Measurements from ENCODE around the gene THOC6.

The THOC6 gene

GRCh38 chr16:3023669-3024478 lies at the start of gene THOC6, which contains the start of gene HCFC1R1:
TSS of gene THOC6 (plus strand) at chr16:3024035. CDS start at chr16:3024327, 292 bp downstream.
TSS of gene HCFC1R1 (minus strand) at chr16:3023942. CDS start at chr16:3023941, 1 bp downstream.
- H3K4me2 ChIP-seq = peak within 1 kb of the TSS; percentile 79
- peaks cover 11% of the 10 kb centered on the region for H3K27me3 ChIP-seq (ENCODE audit: insufficient read depth, low read depth)
- H2AFZ ChIP-seq (ENCODE audit: low read depth) = peak within 1 kb of the TSS; percentile 56
- H3K4me1 ChIP-seq (ENCODE audit: low read depth, poor library complexity, severe bottlenecking) = peaks cover 52% of the 10 kb centered on the region
- peak within 1 kb of the TSS; percentile 94 for H3K9ac ChIP-seq
- H3K79me2 ChIP-seq (ENCODE audit: insufficient read depth, low read depth) = no peaks in the 10 kb centered on the region
- no peaks in the 10 kb centered on the region for H3K36me3 ChIP-seq (ENCODE audit: insufficient read depth)
- no peaks in the 10 kb centered on the region for H4K20me1 ChIP-seq (ENCODE audit: insufficient read depth)
- peak within 1 kb of the TSS; percentile 73 for H3K27ac ChIP-seq
- TF ChIP-seq CTCF (conservative IDR thresholded peaks at IDR 0.05; ENCODE audit: low read depth, low read length) = no peak
- no peak within 1 kb of the TSS for H3K4me3 ChIP-seq (IDR thresholded peaks at IDR 0.05; ENCODE audit: insufficient read depth, low read depth, low read length)

DNA sequence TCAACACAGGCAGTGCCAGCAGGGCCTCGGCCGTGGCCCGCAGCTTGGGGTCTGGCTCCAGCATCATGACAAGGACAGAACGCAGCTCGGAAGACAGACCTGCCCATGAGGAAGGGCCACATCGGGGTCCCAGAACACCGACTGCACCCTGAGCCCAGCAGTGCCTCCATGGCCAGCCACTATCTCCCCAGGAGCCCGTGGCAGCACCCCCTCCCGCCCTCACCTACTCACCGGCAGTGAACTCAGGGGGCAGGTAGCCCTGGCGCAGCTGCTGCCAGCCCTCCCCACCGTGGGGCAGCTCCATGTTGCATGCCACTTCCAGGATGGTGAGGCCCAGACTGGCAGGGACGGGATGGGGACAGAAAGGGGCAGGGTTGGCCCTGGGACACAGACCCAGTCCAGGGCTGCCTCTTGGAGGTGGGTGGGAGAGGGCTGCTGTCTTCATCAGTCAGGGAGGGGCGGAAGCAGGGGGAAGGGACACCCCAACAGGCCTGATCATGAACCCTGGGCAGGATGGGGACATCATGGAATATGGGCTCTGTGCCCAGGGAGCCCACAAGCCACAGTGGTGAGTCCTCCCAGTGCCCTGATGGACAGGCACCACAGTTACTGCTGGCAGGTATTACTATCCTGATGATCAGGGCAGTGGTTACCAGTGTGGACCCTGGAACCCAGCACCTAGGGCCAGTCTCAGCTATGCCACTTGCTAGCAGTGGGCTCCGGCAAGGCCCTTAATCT lies 49.3 kb upstream of the THOC6 start:
- H3K36me3 ChIP-seq (ENCODE audit: insufficient read depth) = no peaks in the 10 kb centered on the region
- no peak for TF ChIP-seq CTCF (conservative IDR thresholded peaks at IDR 0.05; ENCODE audit: low read depth, low read length)
- H3K27me3 ChIP-seq (ENCODE audit: insufficient read depth, low read depth) = no peaks in the 10 kb centered on the region
- H3K4me1 ChIP-seq (ENCODE audit: low read depth, poor library complexity, severe bottlenecking) = peaks cover 17% of the 10 kb centered on the region
- peaks cover 48% of the 10 kb centered on the region; the same call in 1 of the 2 replicates for H3K79me2 ChIP-seq (ENCODE audit: insufficient read depth, low read depth)
- no peak overlapping the region for H3K9ac ChIP-seq
- no peak overlapping the region for H3K4me2 ChIP-seq
- no peak overlapping the region for H2AFZ ChIP-seq (ENCODE audit: low read depth)
- H4K20me1 ChIP-seq (ENCODE audit: insufficient read depth) = no peaks in the 10 kb centered on the region
- H3K27ac ChIP-seq = no peak overlapping the region
- no peak overlapping the region for H3K4me3 ChIP-seq (IDR thresholded peaks at IDR 0.05; ENCODE audit: insufficient read depth, low read depth, low read length)

DNA sequence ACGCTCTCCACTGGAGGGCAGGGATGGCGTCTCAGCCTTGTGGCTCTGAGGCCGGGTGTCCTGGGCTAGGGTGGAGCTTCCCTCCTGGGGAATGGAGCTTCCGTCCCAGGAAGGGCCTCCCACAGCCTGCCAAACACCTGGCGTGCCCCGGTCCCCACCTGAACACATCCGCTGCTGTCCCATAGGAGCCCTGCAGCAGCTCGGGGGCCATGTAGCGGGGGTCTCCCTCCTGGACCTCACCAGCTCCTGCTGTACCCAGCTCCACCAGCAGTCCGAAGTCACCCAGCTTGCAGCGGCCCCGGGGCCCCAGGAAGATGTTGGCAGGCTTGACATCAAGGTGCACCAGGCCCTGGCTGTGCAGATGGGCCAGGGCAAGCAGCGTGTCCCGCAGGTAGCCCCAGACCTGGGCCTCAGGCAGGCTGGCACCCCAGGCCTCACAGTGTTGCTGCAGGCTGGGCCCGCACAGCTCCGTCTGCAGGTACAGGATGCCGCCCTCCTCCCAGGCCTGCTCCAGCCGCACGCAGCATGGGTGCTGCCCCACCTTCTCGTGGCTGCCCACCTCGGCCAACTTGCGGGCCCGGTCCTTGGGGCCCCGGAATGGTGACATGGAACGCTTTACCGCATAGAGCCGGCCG lies 48.6 kb upstream of the THOC6 start:
- no peak overlapping the region for H2AFZ ChIP-seq (ENCODE audit: low read depth)
- H3K27ac ChIP-seq = no peak overlapping the region
- no peaks in the 10 kb centered on the region for H3K36me3 ChIP-seq (ENCODE audit: insufficient read depth)
- no peak overlapping the region for H3K9ac ChIP-seq
- H3K79me2 ChIP-seq (ENCODE audit: insufficient read depth, low read depth) = peaks cover 45% of the 10 kb centered on the region; the same call in 1 of the 2 replicates
- H3K4me1 ChIP-seq (ENCODE audit: low read depth, poor library complexity, severe bottlenecking) = peaks cover 17% of the 10 kb centered on the region
- no peak for TF ChIP-seq CTCF (conservative IDR thresholded peaks at IDR 0.05; ENCODE audit: low read depth, low read length)
- no peaks in the 10 kb centered on the region for H4K20me1 ChIP-seq (ENCODE audit: insufficient read depth)
- no peak overlapping the region for H3K4me2 ChIP-seq
- H3K4me3 ChIP-seq (IDR thresholded peaks at IDR 0.05; ENCODE audit: insufficient read depth, low read depth, low read length) = no peak overlapping the region
- no peaks in the 10 kb centered on the region for H3K27me3 ChIP-seq (ENCODE audit: insufficient read depth, low read depth)

- H3K4me2 ChIP-seq = no peak overlapping the region
- TF ChIP-seq CTCF (conservative IDR thresholded peaks at IDR 0.05; ENCODE audit: low read depth, low read length) = no peak
- peaks cover 35% of the 10 kb centered on the region; the same call in 1 of the 2 replicates for H3K79me2 ChIP-seq (ENCODE audit: insufficient read depth, low read depth)
- H2AFZ ChIP-seq (ENCODE audit: low read depth) = no peak overlapping the region
- no peaks in the 10 kb centered on the region for H4K20me1 ChIP-seq (ENCODE audit: insufficient read depth)
- H3K4me1 ChIP-seq (ENCODE audit: low read depth, poor library complexity, severe bottlenecking) = peaks cover 17% of the 10 kb centered on the region
- H3K9ac ChIP-seq = no peak overlapping the region
- no peaks in the 10 kb centered on the region for H3K27me3 ChIP-seq (ENCODE audit: insufficient read depth, low read depth)
- H3K27ac ChIP-seq = no peak overlapping the region
- no peak overlapping the region for H3K4me3 ChIP-seq (IDR thresholded peaks at IDR 0.05; ENCODE audit: insufficient read depth, low read depth, low read length)
- no peaks in the 10 kb centered on the region for H3K36me3 ChIP-seq (ENCODE audit: insufficient read depth)
Measured at GRCh38 chr16:2976201-2976600, 47.6 kb upstream of the THOC6 start.

Data from KMS-11 (cell line).